CD4-positive, CD25-positive, alpha-beta regulatory T cell (primary cell): ENCODE data around the gene HTD2. TPM values are rescaled to one million over a fixed set of nuclear protein-coding genes. Genes with fewer than 3 reads are reported as not detected.
A peak's percentile ranks its signal among the peaks of the same experiment; 100 is the strongest.

Experiments used
- ATAC-seq, 2 donors: fragments of 150-1000 bp; cut with Tn5 transposase; one replicate each; pipeline ENCODE4 v1.10.0; 2021; ENCODE audit warnings: low read depth in 2 of 2, moderate number of reproducible peaks in 2 of 2, moderate library complexity in 1 of 2
- DNase-seq, 3 donors: peaks; one replicate each; pipeline versions ENCODE4 v3.0.0 to v3.0.0-alpha.2; 2012 to 2022; ENCODE audit warnings: mixed read lengths in 1 of 3
- H3K27ac ChIP-seq: one replicate; pipeline ENCODE4 v1.7.0; 2013; ENCODE audit warnings: mild to moderate bottlenecking, low read length; ENCODE audit not compliant: insufficient read depth, poor library complexity, severe bottlenecking
- H3K27me3 ChIP-seq: one replicate; pipeline ENCODE4 v1.7.0; 2013; ENCODE audit warnings: low read length; ENCODE audit not compliant: control insufficient read depth, insufficient read depth
- H3K36me3 ChIP-seq: one replicate; pipeline ENCODE4 v1.7.0; 2013; ENCODE audit warnings: mild to moderate bottlenecking, low read length, moderate library complexity; ENCODE audit not compliant: control insufficient read depth, insufficient read depth
- H3K4me1 ChIP-seq: 2 replicates; pipeline ENCODE4 v1.7.0; 2013; ENCODE audit warnings: mild to moderate bottlenecking, low read length; ENCODE audit not compliant: insufficient read depth, control insufficient read depth, poor library complexity, severe bottlenecking
- H3K4me3 ChIP-seq: one replicate; pipeline ENCODE4 v1.7.0; 2013; ENCODE audit warnings: low read depth, mild to moderate bottlenecking, low read length, moderate library complexity
- H3K9me3 ChIP-seq, 2 experiments: 1 replicate in 1 of 2; 2 replicates in 1 of 2; pipeline ENCODE4 v1.7.0; 2013; ENCODE audit warnings: low read length in 2 of 2, mild to moderate bottlenecking in 1 of 2, moderate library complexity in 1 of 2; ENCODE audit not compliant: control insufficient read depth in 2 of 2
- H3K27ac Mint-ChIP-seq, 3 donors: one replicate each; pipeline ENCODE4 v1.8.0; 2020 to 2022; ENCODE audit warnings: mild to moderate bottlenecking in 3 of 3, mixed read lengths in 3 of 3, moderate library complexity in 2 of 3
- H3K27me3 Mint-ChIP-seq: one replicate; pipeline ENCODE4 v1.8.0; 2022; ENCODE audit warnings: mild to moderate bottlenecking, mixed read lengths
- H3K36me3 Mint-ChIP-seq: one replicate; pipeline ENCODE4 v1.8.0; 2020; ENCODE audit warnings: mixed read lengths
- H3K4me1 Mint-ChIP-seq, 4 donors: one replicate each; pipeline ENCODE4 v1.8.0; 2020 to 2022; ENCODE audit warnings: mixed read lengths in 4 of 4, mild to moderate bottlenecking in 1 of 4
- H3K4me3 Mint-ChIP-seq, 4 donors: one replicate each; pipeline ENCODE4 v1.8.0; 2020 to 2022; ENCODE audit warnings: mild to moderate bottlenecking in 4 of 4, mixed read lengths in 4 of 4, moderate library complexity in 3 of 4
- H3K9me3 Mint-ChIP-seq, 7 donors: one replicate each; pipeline ENCODE4 v1.8.0; 2020 to 2022; ENCODE audit warnings: mixed read lengths in 7 of 7, mild to moderate bottlenecking in 3 of 7, moderate library complexity in 2 of 7
- polyA plus RNA-seq, 4 donors: library from polyadenylated mRNA; unstranded; fragments of 300-500 nt; fragmentation: Illumina TruSeq; gene quantifications; one replicate each; pipeline ENCODE4 v1.2.3, GENCODE V29; 2021
- total RNA-seq: library from RNA; stranded (reverse); gene quantifications from one replicate; pipeline ENCODE4 v1.2.3, GENCODE V29; 2022

HTD2 gene
- total and polyA plus RNA-seq, 5 donors from 2014 or later, result 9.7 to 29.5 (median 20.6) TPM

DNA sequence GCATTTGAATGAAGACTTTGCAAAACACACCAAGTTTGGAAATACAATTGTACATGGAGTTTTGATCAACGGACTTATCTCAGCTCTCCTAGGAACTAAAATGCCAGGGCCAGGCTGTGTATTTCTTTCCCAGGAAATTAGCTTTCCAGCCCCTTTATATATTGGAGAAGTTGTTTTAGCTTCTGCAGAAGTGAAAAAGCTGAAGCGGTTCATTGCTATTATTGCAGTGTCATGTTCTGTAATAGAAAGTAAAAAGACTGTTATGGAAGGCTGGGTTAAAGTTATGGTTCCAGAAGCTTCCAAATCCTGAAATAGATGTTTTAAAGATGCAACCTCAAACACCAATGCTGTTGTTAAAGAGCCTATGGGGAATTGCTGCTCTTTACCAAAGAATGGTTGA lies 11.5 kb downstream of the HTD2 start:
- Histone ChIP-seq H3K27me3 (no peaks in the 10 kb centered on the region), H3K9me3 (no peaks in the 10 kb centered on the region), H3K4me1 (no peaks in the 10 kb centered on the region), H3K27ac (no peak overlapping the region), H3K4me3 (no peak overlapping the region), H3K36me3 (peaks cover 48% of the 10 kb centered on the region)
- ATAC-seq (no peak), DNase-seq (no peak)
- H3K4me1 Mint-ChIP-seq, result peaks cover 0 to 12% (median 10%) of the 10 kb centered on the region in 4 donors
- no peaks in the 10 kb centered on the region for H3K27me3 Mint-ChIP-seq
- no peak overlapping the region for H3K4me3 Mint-ChIP-seq
- H3K9me3 Mint-ChIP-seq, result no peaks in the 10 kb centered on the region
- H3K36me3 Mint-ChIP-seq, result peaks cover 21% of the 10 kb centered on the region
- H3K27ac Mint-ChIP-seq, result no peak overlapping the region

DNA sequence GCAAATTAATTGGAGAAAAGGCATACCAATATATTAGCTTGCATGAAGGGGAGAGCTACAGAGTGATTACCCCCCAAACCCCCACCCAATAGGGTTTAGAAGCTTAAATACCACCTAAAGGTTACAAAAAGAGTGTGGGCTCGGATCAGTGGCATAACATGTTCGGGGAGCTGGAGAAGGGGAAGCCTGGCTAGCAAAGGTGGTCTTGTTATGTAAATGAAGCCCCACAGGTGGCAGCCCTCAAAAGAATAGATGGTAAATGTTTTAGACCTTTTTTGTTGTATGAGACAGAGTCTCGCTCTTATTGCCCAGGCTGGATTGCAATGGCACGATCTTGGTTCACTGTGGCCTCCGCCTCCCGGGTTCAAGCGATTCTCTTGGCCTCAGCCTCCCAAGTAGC lies 15.5 kb downstream of the HTD2 start:
- H3K36me3 Mint-ChIP-seq, result peaks cover 8% of the 10 kb centered on the region
- H3K36me3 ChIP-seq, result peaks cover 19% of the 10 kb centered on the region
- no peaks in the 10 kb centered on the region for H3K27me3 ChIP-seq
- no peaks in the 10 kb centered on the region for H3K9me3 Mint-ChIP-seq
- peaks cover 8 to 24% (median 19%) of the 10 kb centered on the region in 4 donors for H3K4me1 Mint-ChIP-seq
- ATAC-seq, result no peak
- no peak overlapping the region for H3K27ac ChIP-seq
- H3K27me3 Mint-ChIP-seq, result no peaks in the 10 kb centered on the region
- no peaks in the 10 kb centered on the region for H3K9me3 ChIP-seq
- no peak overlapping the region for H3K27ac Mint-ChIP-seq
- H3K4me3 ChIP-seq, result no peak overlapping the region
- DNase-seq, result no peak
- H3K4me3 Mint-ChIP-seq, result no peak overlapping the region
- peaks cover 10% of the 10 kb centered on the region for H3K4me1 ChIP-seq

DNA sequence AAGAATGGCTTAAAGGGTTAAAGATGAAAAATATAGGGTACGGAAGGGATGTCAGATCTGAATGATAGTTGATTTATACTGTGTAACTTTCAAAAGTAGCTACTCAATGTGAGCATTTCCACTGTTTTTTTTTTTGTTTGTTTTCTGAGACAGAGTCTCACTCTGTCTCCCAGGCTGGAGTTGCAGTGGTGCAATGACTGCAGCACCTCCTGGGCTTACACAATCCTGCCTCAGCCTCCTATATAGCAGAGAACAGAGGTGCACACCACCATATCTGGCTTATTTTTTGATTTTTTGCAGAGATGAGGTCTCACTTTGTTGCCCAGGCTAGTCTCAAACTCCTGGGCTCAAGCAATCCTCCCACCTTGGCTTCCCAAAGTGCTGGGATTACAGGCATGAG lies 16.5 kb downstream of the HTD2 start:
- peak overlapping the region in 1 of 3 donors; percentile 38 for H3K27ac Mint-ChIP-seq
- peaks cover 8 to 24% (median 19%) of the 10 kb centered on the region in 4 donors for H3K4me1 Mint-ChIP-seq
- Histone ChIP-seq H3K9me3 (no peaks in the 10 kb centered on the region), H3K4me1 (peaks cover 10% of the 10 kb centered on the region), H3K4me3 (no peak overlapping the region), H3K27ac (no peak overlapping the region), H3K27me3 (no peaks in the 10 kb centered on the region), H3K36me3 (peaks cover 9% of the 10 kb centered on the region)
- ATAC-seq (no peak), DNase-seq (no peak)
- H3K27me3 Mint-ChIP-seq, result no peaks in the 10 kb centered on the region
- no peak overlapping the region for H3K4me3 Mint-ChIP-seq
- H3K36me3 Mint-ChIP-seq, result peaks cover 4% of the 10 kb centered on the region
- no peaks in the 10 kb centered on the region for H3K9me3 Mint-ChIP-seq

DNA sequence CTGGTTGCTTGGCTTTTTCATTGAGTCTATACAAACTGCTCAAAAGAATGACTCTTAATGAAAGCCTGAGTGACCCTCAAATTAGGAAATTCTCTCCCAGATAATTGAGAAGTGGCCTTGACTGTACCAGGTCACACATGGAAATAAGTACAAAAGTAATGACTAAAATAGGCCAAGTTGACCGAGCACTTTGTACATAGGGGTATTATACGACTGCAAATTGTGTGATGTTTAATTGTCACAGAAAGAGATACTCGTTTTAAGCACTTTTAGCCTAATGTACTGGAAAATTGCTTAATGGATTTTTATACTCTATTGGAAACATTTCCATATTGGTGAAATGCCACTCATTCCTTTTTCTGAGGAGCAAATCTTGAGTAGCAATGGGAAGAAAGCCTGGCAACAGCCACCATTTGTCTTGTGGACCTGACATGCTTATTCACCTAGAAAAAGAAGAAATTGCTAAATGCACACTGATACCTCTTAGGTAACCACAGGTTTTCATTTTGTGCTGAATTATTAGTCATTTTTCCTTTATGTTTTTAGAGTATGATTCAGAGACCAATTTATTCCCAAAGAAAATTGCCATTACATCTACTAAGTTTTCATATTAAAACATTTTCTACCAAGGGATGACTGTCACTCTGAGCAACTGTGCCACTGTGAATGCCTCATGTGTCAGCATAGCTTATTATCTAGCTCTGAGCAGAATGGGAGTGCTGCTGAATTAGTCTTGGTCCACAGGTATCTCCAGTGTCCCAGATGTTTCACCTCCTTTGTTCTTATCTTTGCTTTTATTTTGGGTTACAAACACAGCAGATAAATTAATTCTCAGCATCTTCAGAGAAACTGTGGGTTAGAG lies 17.4 kb downstream of the HTD2 start:
- Mint-ChIP-seq H3K36me3 (peaks cover 4% of the 10 kb centered on the region), H3K4me1 (peaks cover 8 to 24% (median 19%) of the 10 kb centered on the region in 4 donors), H3K27ac (peak overlapping the region; percentile 18 to 83 (median 75)), H3K4me3 (no peak overlapping the region), H3K27me3 (no peaks in the 10 kb centered on the region), H3K9me3 (no peaks in the 10 kb centered on the region)
- peak overlapping the region; percentile 24 for H3K27ac ChIP-seq
- H3K4me1 ChIP-seq, result peaks cover 10% of the 10 kb centered on the region
- no peaks in the 10 kb centered on the region for H3K9me3 ChIP-seq
- H3K4me3 ChIP-seq, result no peak overlapping the region
- ATAC-seq, result no peak
- no peaks in the 10 kb centered on the region for H3K27me3 ChIP-seq
- H3K36me3 ChIP-seq, result peaks cover 6% of the 10 kb centered on the region
- DNase-seq, result no peak

DNA sequence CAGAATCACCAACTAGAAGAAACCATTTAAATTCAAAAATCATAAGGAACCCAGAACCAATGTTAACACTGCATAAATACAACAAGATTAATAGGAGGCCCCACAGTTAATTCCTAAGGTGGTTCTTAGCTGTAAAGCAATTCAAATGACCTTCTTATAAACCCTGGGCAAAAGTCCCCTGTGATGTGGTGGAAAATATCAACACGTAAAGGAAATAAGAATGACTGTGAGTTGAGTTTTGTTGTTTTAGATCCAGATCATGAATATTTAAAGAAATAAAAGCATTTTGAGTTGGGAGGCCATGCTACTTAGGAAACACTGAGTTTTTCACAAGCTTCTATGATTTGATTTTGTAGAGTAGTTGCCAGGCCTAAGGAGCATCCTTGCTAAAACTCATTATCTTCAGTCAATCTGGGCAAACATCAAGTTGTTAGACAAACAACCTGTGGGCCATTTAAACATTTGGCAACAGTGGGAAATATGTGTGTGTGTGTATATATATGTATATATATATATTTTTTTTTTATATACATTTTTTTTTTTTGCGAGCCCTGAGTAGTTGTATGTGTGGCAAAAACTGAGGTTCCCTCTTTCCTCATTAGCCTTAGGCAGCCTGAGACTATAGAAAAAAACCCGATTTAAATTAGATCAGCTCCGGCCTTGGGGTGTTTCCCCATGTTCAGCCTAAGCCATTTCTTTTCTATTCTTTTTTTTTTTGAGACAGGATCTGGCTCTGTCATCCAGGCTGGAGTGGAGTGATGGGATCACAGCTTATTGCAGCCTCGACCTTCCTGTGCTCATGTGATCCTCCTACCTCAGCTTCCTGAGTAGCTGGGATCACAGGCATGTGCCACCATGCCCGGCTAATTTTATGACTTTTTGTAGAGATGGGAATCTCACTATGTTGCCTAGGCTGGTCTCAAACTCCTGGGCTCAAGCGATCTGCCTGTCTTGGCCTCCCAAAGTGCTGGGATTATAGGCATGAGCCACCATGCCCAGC lies 18.4 kb downstream of the HTD2 start:
- H3K36me3 Mint-ChIP-seq, result no peaks in the 10 kb centered on the region
- Histone ChIP-seq H3K27ac (peak overlapping the region; percentile 24), H3K4me3 (no peak overlapping the region), H3K27me3 (no peaks in the 10 kb centered on the region), H3K4me1 (peaks cover 10% of the 10 kb centered on the region), H3K9me3 (no peaks in the 10 kb centered on the region), H3K36me3 (no peaks in the 10 kb centered on the region)
- no peaks in the 10 kb centered on the region for H3K27me3 Mint-ChIP-seq
- no peak overlapping the region for H3K4me3 Mint-ChIP-seq
- peak in 2 of 3 donors; percentile 21 to 45 for DNase-seq
- peaks cover 0 to 1% (median 0%) of the 10 kb centered on the region in 7 donors for H3K9me3 Mint-ChIP-seq
- no peak for ATAC-seq
- H3K27ac Mint-ChIP-seq, result peak overlapping the region; percentile 42 to 83 (median 75)
- H3K4me1 Mint-ChIP-seq, result peaks cover 8 to 24% (median 18%) of the 10 kb centered on the region in 4 donors

DNA sequence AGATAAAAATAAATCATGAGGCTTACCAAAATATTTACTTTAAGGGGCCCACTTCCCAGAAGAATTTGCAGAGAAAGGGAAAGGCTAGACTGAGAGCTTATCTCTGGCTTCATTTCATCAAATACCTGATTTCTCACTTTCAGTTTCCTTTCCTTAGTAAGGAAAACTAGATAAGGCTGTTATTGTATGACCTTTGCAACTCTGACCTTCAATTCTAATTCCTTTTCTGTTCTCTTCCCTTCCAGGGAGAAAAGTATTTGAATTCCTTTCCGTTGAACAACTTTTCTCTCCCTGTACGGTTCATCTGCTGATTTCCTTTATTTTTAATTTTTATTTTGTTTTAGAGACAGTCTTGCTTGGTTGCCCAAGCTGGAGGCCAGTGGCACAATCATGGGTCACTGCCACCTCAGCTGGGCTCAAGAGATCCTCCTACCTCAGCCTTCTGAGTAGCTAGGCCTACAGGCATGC lies 19.2 kb downstream of the HTD2 start:
- Mint-ChIP-seq H3K27me3 (no peaks in the 10 kb centered on the region), H3K9me3 (peaks cover 0 to 1% (median 0%) of the 10 kb centered on the region in 7 donors), H3K27ac (peak overlapping the region in 2 of 3 donors; percentile 42 to 83), H3K4me1 (peaks cover 8 to 24% (median 18%) of the 10 kb centered on the region in 4 donors), H3K36me3 (no peaks in the 10 kb centered on the region), H3K4me3 (no peak overlapping the region)
- H3K27ac ChIP-seq, result no peak overlapping the region
- H3K27me3 ChIP-seq, result no peaks in the 10 kb centered on the region
- DNase-seq (no peak), ATAC-seq (no peak)
- H3K36me3 ChIP-seq, result no peaks in the 10 kb centered on the region
- no peaks in the 10 kb centered on the region for H3K9me3 ChIP-seq
- H3K4me1 ChIP-seq, result peaks cover 10% of the 10 kb centered on the region
- H3K4me3 ChIP-seq, result no peak overlapping the region

DNA sequence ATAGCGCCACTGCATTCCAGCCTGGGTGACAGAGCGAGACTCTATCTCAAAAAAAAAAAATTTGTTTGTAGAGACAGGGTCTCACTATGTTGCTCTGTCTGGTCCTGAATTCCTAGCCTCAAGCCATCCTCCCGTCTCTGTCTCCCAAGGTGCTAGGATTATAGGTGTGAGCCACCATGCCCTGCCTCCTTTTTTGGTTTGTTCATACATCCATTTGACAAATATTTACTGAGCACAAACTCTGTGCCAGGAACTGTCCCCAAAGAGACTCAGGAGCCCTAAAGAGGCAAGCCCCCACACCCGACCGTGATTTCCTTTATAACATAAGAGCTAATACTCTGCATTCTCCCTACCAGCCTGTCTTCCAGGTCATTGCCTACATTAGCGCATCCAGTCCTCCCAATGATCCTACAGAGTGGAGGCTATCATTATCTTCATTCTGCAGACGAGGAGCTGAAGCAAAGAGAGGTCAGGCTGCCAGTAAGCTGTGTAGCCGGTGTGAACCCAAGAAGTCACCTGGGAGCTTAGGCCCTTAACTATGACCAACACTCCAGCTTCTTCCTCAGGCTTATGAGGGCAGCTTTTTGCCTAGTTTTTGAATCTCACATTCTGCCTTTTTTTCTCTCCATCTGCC lies 20.1 kb downstream of the HTD2 start:
- peak overlapping the region in 1 of 4 donors; percentile 9 for H3K4me3 Mint-ChIP-seq
- peak overlapping the region in 1 of 3 donors; percentile 68 for H3K27ac Mint-ChIP-seq
- ATAC-seq, result no peak

More for the DNA sequence above, 20.1 kb downstream of the HTD2 start:
- H3K9me3 ChIP-seq, result no peaks in the 10 kb centered on the region
- H3K27ac ChIP-seq, result no peak overlapping the region
- H3K4me3 ChIP-seq, result no peak overlapping the region
- no peaks in the 10 kb centered on the region for H3K36me3 Mint-ChIP-seq
- H3K27me3 ChIP-seq, result no peaks in the 10 kb centered on the region
- DNase-seq, result no peak
- no peaks in the 10 kb centered on the region for H3K36me3 ChIP-seq
- no peaks in the 10 kb centered on the region for H3K27me3 Mint-ChIP-seq
- H3K4me1 Mint-ChIP-seq, result peaks cover 8 to 20% (median 16%) of the 10 kb centered on the region in 4 donors
- peaks cover 10% of the 10 kb centered on the region for H3K4me1 ChIP-seq
- H3K9me3 Mint-ChIP-seq, result peaks cover 0 to 1% (median 0%) of the 10 kb centered on the region in 7 donors
